B cell (primary cell): ENCODE measurements around the gene NECTIN4. TPM values are rescaled to one million over a fixed set of nuclear protein-coding genes. Genes with fewer than 3 reads are reported as not detected.

Experiments
- ATAC-seq: fragments of 200-7000 bp; cut with Tn5 transposase; one replicate; pipeline ENCODE4 v1.10.0; 2021; ENCODE audit warnings: low read depth, mild to moderate bottlenecking, moderate number of reproducible peaks, moderate library complexity
- CTCF ChIA-PET: fragments of 350-600 bp; sonication (Branson Sonifier 250); formaldehyde crosslinking; loops from one replicate; lab custom pipeline; 2021; ENCODE audit warnings: antibody characterized with exemption, inconsistent platforms; lab: Charles Lee
- POLR2A ChIA-PET: fragments of 350-600 bp; sonication (Branson Sonifier 250); formaldehyde crosslinking; loops from one replicate; lab custom pipeline; 2021; ENCODE audit warnings: antibody characterized with exemption; lab: Charles Lee
- DNase-seq: peaks from one replicate; pipeline ENCODE4 v3.0.0; 2013
- H2AFZ ChIP-seq: 2 replicates; pipeline ENCODE4 v1.6.1; 2012; ENCODE audit warnings: mild to moderate bottlenecking, low read depth, low read length; ENCODE audit not compliant: insufficient read depth, poor library complexity, severe bottlenecking
- H3K27ac ChIP-seq, 2 donors: 1 replicate in 1 of 2; 2 replicates in 1 of 2; pipeline ENCODE4 v1.5.1; 2012 to 2013; ENCODE audit warnings: low read length in 2 of 2, mild to moderate bottlenecking in 2 of 2, moderate library complexity in 1 of 2
- H3K27me3 ChIP-seq, 4 experiments: fragments of 200-600 bp in 1 of 4; sonication (generic) in 1 of 4; replicated peaks in 1 of 4; 1 replicate in 2 of 4; 2 replicates in 2 of 4; pipeline versions ENCODE4 v1.6.1 to v1.7.0; 2013 to 2016; ENCODE audit warnings: low read length in 3 of 4, mild to moderate bottlenecking in 2 of 4, mixed read lengths in 1 of 4, moderate library complexity in 1 of 4; ENCODE audit not compliant: insufficient read depth in 4 of 4, control insufficient read depth in 3 of 4; ENCODE audit errors: control extremely low read depth in 1 of 4
- H3K36me3 ChIP-seq, 2 experiments: replicated peaks in 1 of 2; 1 replicate in 1 of 2; 2 replicates in 1 of 2; pipeline versions ENCODE4 v1.6.1 to v1.7.1; 2013; ENCODE audit warnings: low read length in 1 of 2; ENCODE audit not compliant: insufficient read depth in 2 of 2, control insufficient read depth in 1 of 2; ENCODE audit errors: control extremely low read depth in 1 of 2, extremely low read depth in 1 of 2
- H3K4me1 ChIP-seq, 2 donors: fragments of 200-600 bp in 1 of 2; sonication (generic) in 1 of 2; 1 replicate in 1 of 2; 2 replicates in 1 of 2; pipeline versions ENCODE4 v1.5.1 to v1.6.1; 2013 to 2017; ENCODE audit warnings: low read length in 2 of 2; ENCODE audit not compliant: control insufficient read depth in 2 of 2, insufficient read depth in 2 of 2
- H3K4me2 ChIP-seq: replicated peaks from 2 replicates; pipeline ENCODE3; 2012; ENCODE audit warnings: mild to moderate bottlenecking, low read depth, low read length; ENCODE audit not compliant: poor library complexity, severe bottlenecking
- H3K4me3 ChIP-seq, 5 experiments: fragments of 200-600 bp in 1 of 5; sonication (generic) in 1 of 5; 1 replicate in 3 of 5; 2 replicates in 2 of 5; pipeline versions ENCODE4 v1.5.1 to v1.7.0; 2011 to 2016; ENCODE audit warnings: low read length in 4 of 5, mild to moderate bottlenecking in 4 of 5, low read depth in 2 of 5, control low read depth in 1 of 5, moderate library complexity in 1 of 5; ENCODE audit not compliant: insufficient read depth in 1 of 5; ENCODE audit errors: control extremely low read depth in 1 of 5, extremely low read depth in 1 of 5
- H3K79me2 ChIP-seq: fragments of 200-600 bp; sonication (generic); one replicate; pipeline ENCODE4 v1.6.0; 2016; ENCODE audit warnings: low read length; ENCODE audit not compliant: control insufficient read depth, insufficient read depth
- H3K9ac ChIP-seq: fragments of 200-600 bp; sonication (generic); 2 replicates; pipeline ENCODE4 v1.6.1; 2017; ENCODE audit warnings: mild to moderate bottlenecking, low read length, moderate library complexity
- H3K9me3 ChIP-seq, 3 donors: one replicate each; pipeline versions ENCODE4 v1.6.1 to v1.7.1; 2013; ENCODE audit warnings: low read length in 2 of 3; ENCODE audit not compliant: control insufficient read depth in 2 of 3, insufficient read depth in 1 of 3; ENCODE audit errors: control extremely low read depth in 1 of 3
- H4K20me1 ChIP-seq: 2 replicates; pipeline ENCODE4 v1.6.0; 2012; ENCODE audit warnings: mild to moderate bottlenecking, low read length; ENCODE audit not compliant: insufficient read depth, control insufficient read depth, poor library complexity, severe bottlenecking
- H3K27ac Mint-ChIP-seq: one replicate; pipeline ENCODE4 v1.8.0; 2021; ENCODE audit warnings: mixed read lengths
- H3K27me3 Mint-ChIP-seq: one replicate; pipeline ENCODE4 v1.8.0; 2021; ENCODE audit warnings: mixed read lengths
- H3K4me1 Mint-ChIP-seq: one replicate; pipeline ENCODE4 v1.8.0; 2021; ENCODE audit warnings: mixed read lengths
- H3K4me3 Mint-ChIP-seq: one replicate; pipeline ENCODE4 v1.8.0; 2021; ENCODE audit warnings: mixed read lengths
- H3K9me3 Mint-ChIP-seq: one replicate; pipeline ENCODE4 v1.8.0; 2022; ENCODE audit warnings: mixed read lengths; ENCODE audit not compliant: insufficient read depth
- EZH2 ChIP-seq: IDR thresholded peaks from 2 replicates; pipeline ENCODE4 v1.6.1; 2012; ENCODE audit warnings: borderline replicate concordance, low read depth, mild to moderate bottlenecking, moderate library complexity, low read length; ENCODE audit not compliant: insufficient read depth, poor library complexity, severe bottlenecking
- WGBS: methylation state at CpG from one replicate; pipeline ENCODE4 v1.1.5; 2013; ENCODE audit warnings: missing lambda C conversion rate; ENCODE audit not compliant: insufficient coverage; 5-methylcytosine and 5-hydroxymethylcytosine counted together
- intact Hi-C: fragments of 100-400 bp; cut with micrococcal nuclease; formaldehyde crosslinking; loops from one replicate; pipeline ENCODE4 v1.10.0; 2022
- polyA plus RNA-seq: library from polyadenylated mRNA; depleted of rRNA; stranded (reverse); fragments of >200 nt; gene quantifications from 2 replicates; pipeline ENCODE4 v1.2.3, GENCODE V29; 2012
- total RNA-seq, 2 donors: library from RNA; stranded (reverse); fragments of 120-200 nt in 1 of 2; gene quantifications; 1 replicate in 1 of 2; 2 replicates in 1 of 2; pipeline versions ENCODE4 v1.2.3 to v1.2.4, GENCODE V29; 2013 to 2022
- TF ChIP-seq, protein P1 (sequence below): fragments of 200-600 bp; IDR thresholded peaks from one replicate; pipeline ENCODE4 v1.8.0; 2022; ENCODE audit warnings: antibody characterized with exemption, mild to moderate bottlenecking

NECTIN4 gene
- total and polyA plus RNA-seq, 2 donors (not counting 1 experiment from before 2014, with no cell fraction given) = not detected

DNA sequence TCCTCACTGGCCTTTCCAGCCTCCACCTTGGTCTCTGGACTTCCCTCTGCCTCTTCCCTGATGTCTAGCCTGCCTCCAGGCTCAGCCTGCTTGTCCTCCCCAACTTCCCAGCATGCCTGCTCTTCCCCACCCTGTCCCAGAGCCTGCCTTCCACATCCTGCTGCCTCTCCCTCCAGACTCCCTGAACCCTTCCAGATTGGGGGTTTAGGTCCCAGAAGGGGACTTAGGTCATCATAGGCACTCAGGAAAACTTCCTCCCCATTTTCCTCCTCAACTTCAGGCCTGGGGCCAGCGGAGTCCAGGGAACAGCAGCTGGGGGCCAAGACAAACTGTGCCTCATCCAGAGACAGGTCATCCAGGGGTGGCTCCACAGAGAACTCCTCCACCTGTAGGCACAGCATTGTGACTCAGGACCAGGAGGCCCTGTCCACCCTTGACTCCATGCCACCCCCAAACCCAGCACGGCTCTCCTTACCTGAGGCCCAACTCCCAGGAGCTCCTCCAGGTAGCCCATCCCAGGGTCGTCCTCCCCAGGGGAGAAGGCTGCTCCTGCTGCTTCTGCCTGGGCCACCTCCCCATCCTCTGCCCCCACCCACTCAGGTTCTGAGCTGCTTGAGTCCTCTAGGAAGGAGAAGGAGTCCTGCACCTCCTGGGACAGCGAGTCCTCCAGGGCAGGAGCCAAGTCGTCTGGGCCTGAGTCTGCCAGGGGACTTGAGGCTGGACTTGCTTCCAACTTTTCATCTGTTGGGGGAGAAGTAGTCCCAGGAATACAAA, 40.2 kb downstream of the NECTIN4 start:
- intact Hi-C loops = loop anchor here (10.0 kb wide), 3 partner anchors 54 to 1124 kb away; partner anchors contain the start of genes COPA, NCSTN and TAGLN2
- Histone ChIP-seq H4K20me1 (peaks cover 20% of the 10 kb centered on the region), H3K4me3 (no peak overlapping the region), H3K27ac (peak overlapping the region; percentile 25 to 99), H2AFZ (no peak overlapping the region), H3K27me3 (no peaks in the 10 kb centered on the region), H3K79me2 (peaks cover 44% of the 10 kb centered on the region), H3K4me1 (peaks cover 25 to 39% of the 10 kb centered on the region in 2 donors), H3K4me2 (no peak overlapping the region), H3K9me3 (no peaks in the 10 kb centered on the region), H3K9ac (no peak overlapping the region), H3K36me3 (peaks cover 3 to 67% of the 10 kb centered on the region in 2 experiments)
- H3K27ac Mint-ChIP-seq = peak overlapping the region; percentile 100
- 98% methylated on average over 5 of the region's 5 CpGs for WGBS
- ChIA-PET CTCF (interaction anchor here (0.5 to 10.4 kb wide), 2 partner anchors 12 to 21 kb away, joined by 4 to 127 read pairs; partner anchors contain the start of gene ARHGAP30), POLR2A (interaction anchor here (0.6 kb wide), 1 partner anchor 46 kb away, joined by 7 read pairs; no protein-coding TSS in a partner anchor)
- no peaks in the 10 kb centered on the region for H3K27me3 Mint-ChIP-seq
- no peak for TF ChIP-seq EZH2
- TF ChIP-seq, protein P1, sequence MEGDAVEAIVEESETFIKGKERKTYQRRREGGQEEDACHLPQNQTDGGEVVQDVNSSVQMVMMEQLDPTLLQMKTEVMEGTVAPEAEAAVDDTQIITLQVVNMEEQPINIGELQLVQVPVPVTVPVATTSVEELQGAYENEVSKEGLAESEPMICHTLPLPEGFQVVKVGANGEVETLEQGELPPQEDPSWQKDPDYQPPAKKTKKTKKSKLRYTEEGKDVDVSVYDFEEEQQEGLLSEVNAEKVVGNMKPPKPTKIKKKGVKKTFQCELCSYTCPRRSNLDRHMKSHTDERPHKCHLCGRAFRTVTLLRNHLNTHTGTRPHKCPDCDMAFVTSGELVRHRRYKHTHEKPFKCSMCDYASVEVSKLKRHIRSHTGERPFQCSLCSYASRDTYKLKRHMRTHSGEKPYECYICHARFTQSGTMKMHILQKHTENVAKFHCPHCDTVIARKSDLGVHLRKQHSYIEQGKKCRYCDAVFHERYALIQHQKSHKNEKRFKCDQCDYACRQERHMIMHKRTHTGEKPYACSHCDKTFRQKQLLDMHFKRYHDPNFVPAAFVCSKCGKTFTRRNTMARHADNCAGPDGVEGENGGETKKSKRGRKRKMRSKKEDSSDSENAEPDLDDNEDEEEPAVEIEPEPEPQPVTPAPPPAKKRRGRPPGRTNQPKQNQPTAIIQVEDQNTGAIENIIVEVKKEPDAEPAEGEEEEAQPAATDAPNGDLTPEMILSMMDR = no peak
- peaks cover 42% of the 10 kb centered on the region for H3K4me1 Mint-ChIP-seq
- ATAC-seq (no peak), DNase-seq (peak; percentile 18)
- no peaks in the 10 kb centered on the region for H3K9me3 Mint-ChIP-seq
- peak overlapping the region; percentile 52 for H3K4me3 Mint-ChIP-seq
